GM12872 (cell line): Measurements from ENCODE around the gene SCFD2.

Source experiments
- CTCF ChIP-seq: IDR thresholded peaks from 3 replicates; pipeline ENCODE4 v1.5.1; 2011; ENCODE audit warnings: low read depth, mild to moderate bottlenecking, low read length, moderate library complexity; ENCODE audit not compliant: insufficient read depth

Gene SCFD2

GRCh38 chr4:52842792-52843191 lies 523.1 kb downstream of the SCFD2 start:
- TF ChIP-seq CTCF = no peak

GRCh38 chr4:52841682-52842456 lies 524.0 kb downstream of the SCFD2 start:
- no peak for TF ChIP-seq CTCF

- TF ChIP-seq CTCF = no peak
Measured at GRCh38 chr4:52840531-52841370, 525.1 kb downstream of the SCFD2 start.

- TF ChIP-seq CTCF = no peak
Measured at GRCh38 chr4:52838729-52839586, 526.9 kb downstream of the SCFD2 start.

GRCh38 chr4:52837716-52838558 lies 527.9 kb downstream of the SCFD2 start:
- TF ChIP-seq CTCF = no peak

GRCh38 chr4:52836678-52837077 lies 529.2 kb downstream of the SCFD2 start:
- no peak for TF ChIP-seq CTCF
